ENCODE data around the gene HECTD2. TPM values are rescaled to one million over a fixed set of nuclear protein-coding genes. Genes with fewer than 3 reads are reported as not detected.
A peak's percentile ranks its signal among the peaks of the same experiment; 100 is the strongest.
"Not testable (repeated sequence)": the region's sequence is repeated elsewhere in the genome, so short reads cannot be mapped to it uniquely, and the experiment has no call there.

The HECTD2 gene
- total and polyA plus RNA-seq, 4 donors: 19.9 to 49.2 (median 29.1) TPM

GRCh38 chr10:91380873-91381256 lies 29.3 kb upstream of the HECTD2 start:
- Histone ChIP-seq H3K36me3 (ENCODE audit: control insufficient read depth, insufficient read depth, low read length) (no peaks in the 10 kb centered on the region), H3K9me3 (ENCODE audit: control insufficient read depth, insufficient read depth, low read length) (no peaks in the 10 kb centered on the region), H3K27me3 (ENCODE audit: control insufficient read depth, insufficient read depth, low read length) (peaks cover 6% of the 10 kb centered on the region), H3K4me1 (ENCODE audit: control insufficient read depth, insufficient read depth, low read length) (peaks cover 14% of the 10 kb centered on the region), H3K4me3 (ENCODE audit: low read depth, low read length) (no peak overlapping the region), H3K27ac (ENCODE audit: low read depth, low read length) (no peak overlapping the region)
- no peak for DNase-seq (ENCODE audit: low read depth in 4 of 6, low spot score in 6 of 6)
- 45% methylated on average over 3 of the region's 3 CpGs for WGBS (ENCODE audit: insufficient coverage)

DNA sequence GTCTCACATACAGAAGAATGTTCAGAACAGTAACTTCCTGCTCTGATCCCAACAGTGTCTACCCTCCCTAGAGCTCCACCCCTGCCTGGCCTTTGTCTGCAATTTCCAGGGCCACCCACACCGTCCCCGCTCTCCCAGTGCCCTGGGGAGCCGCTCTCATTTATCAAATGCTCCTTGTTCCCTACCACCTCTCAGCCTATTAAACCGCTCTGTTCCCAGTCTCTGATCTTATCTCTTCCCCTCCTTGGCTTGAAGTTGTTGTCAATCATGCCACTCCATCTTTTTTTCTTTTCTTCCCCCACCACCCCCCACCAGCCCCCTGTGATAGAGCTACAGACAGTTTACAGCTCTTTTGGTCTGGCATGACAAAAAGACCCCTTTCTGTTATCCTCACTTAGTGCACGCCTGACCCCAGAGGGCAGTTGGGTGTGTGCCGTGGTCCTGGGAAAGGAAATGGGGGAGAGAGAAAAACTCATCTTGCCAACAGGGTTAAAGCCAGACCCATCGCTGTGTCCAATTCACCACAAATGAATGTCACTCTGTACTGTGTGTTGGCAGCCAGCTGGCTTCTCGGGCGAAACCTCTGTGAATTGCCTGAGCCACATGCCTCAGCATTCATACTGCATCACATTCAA lies 28.8 kb upstream of the HECTD2 start:
- no peaks in the 10 kb centered on the region for H3K9me3 ChIP-seq (ENCODE audit: control insufficient read depth, insufficient read depth, low read length)
- peaks cover 6% of the 10 kb centered on the region for H3K27me3 ChIP-seq (ENCODE audit: control insufficient read depth, insufficient read depth, low read length)
- peaks cover 14% of the 10 kb centered on the region for H3K4me1 ChIP-seq (ENCODE audit: control insufficient read depth, insufficient read depth, low read length)
- no peak overlapping the region for H3K27ac ChIP-seq (ENCODE audit: low read depth, low read length)
- DNase-seq (ENCODE audit: low read depth in 4 of 6, low spot score in 6 of 6): peak; percentile 32 to 90 (median 65)
- no peaks in the 10 kb centered on the region for H3K36me3 ChIP-seq (ENCODE audit: control insufficient read depth, insufficient read depth, low read length)
- no peak overlapping the region for H3K4me3 ChIP-seq (ENCODE audit: low read depth, low read length)
- WGBS (ENCODE audit: insufficient coverage): 21% methylated on average over 7 of the region's 9 CpGs

DNA sequence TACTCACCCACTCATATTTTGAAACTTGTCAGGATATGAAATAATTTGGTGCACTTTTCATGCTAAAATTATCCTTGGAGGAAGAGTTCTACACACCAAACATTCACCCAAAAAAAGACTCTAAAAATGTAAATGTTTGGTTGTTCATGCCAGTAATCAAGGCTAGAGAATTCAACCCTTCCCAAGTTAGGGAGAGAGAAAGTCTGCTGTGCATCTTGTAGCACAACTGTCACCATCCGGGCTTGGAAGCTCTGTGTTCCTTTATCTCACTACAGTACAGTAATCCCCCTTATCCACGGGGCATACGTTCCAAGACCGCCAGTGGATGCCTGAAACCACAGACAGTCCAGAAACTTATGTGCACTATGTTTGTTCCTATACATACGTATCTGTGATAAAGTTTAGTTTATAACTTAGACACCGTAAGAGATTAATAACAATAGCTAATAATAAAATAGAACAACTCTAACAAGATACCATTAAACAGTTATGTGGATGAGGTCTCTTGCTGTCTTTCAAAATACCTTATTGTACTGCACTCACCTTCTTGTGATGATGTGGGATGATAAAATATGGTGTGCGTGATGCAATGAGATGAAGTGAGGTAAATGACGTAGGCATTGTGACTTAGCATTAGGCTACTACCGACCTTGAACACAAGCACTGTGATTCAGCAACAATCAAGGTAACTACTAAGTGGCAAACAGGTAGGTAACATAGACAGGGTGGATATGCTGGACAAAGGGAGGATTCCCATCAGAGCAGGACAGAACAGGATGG lies 24.6 kb upstream of the HECTD2 start:
- no peaks in the 10 kb centered on the region for H3K36me3 ChIP-seq (ENCODE audit: control insufficient read depth, insufficient read depth, low read length)
- H3K9me3 ChIP-seq (ENCODE audit: control insufficient read depth, insufficient read depth, low read length): no peaks in the 10 kb centered on the region
- peaks cover 6% of the 10 kb centered on the region for H3K27me3 ChIP-seq (ENCODE audit: control insufficient read depth, insufficient read depth, low read length)
- DNase-seq (ENCODE audit: low read depth in 4 of 6, low spot score in 6 of 6): peak in 1 of 6 donors; percentile 87
- H3K4me1 ChIP-seq (ENCODE audit: control insufficient read depth, insufficient read depth, low read length): peaks cover 14% of the 10 kb centered on the region
- H3K27ac ChIP-seq (ENCODE audit: low read depth, low read length): no peak overlapping the region
- H3K4me3 ChIP-seq (ENCODE audit: low read depth, low read length): no peak overlapping the region
- 89% methylated on average over 3 of the region's 9 CpGs for WGBS (ENCODE audit: insufficient coverage)

- H3K27me3 ChIP-seq (ENCODE audit: control insufficient read depth, insufficient read depth, low read length): peaks cover 2% of the 10 kb centered on the region
- H3K4me3 ChIP-seq (ENCODE audit: low read depth, low read length): no peak overlapping the region
- no peaks in the 10 kb centered on the region for H3K4me1 ChIP-seq (ENCODE audit: control insufficient read depth, insufficient read depth, low read length)
- H3K27ac ChIP-seq (ENCODE audit: low read depth, low read length): no peak overlapping the region
- WGBS (ENCODE audit: insufficient coverage): no CpG with 5 or more reads among the region's 8 CpGs
- H3K36me3 ChIP-seq (ENCODE audit: control insufficient read depth, insufficient read depth, low read length): no peaks in the 10 kb centered on the region
- DNase-seq (ENCODE audit: low read depth in 4 of 6, low spot score in 6 of 6): peak in 4 of 6 donors; percentile 33 to 92 (median 62)
- H3K9me3 ChIP-seq (ENCODE audit: control insufficient read depth, insufficient read depth, low read length): no peaks in the 10 kb centered on the region
Measured at GRCh38 chr10:91389636-91390512, 20.3 kb upstream of the HECTD2 start.

DNA sequence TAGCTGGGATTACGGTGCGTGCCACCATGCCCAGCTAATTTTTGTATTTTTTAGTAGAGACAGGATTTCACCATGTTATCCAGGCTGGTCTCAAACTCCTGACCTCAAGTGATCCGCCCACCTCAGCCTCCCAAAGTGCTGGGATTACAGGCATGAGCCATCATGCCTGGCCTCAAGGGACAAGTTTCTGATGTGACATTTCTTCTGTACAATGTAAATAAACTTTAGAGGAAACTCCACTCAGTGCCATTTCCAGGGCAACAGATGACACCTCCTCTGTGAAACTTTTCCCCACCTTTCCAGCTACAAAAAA lies 19.7 kb upstream of the HECTD2 start:
- H3K9me3 ChIP-seq (ENCODE audit: control insufficient read depth, insufficient read depth, low read length); H3K27ac ChIP-seq (ENCODE audit: low read depth, low read length); H3K4me1 ChIP-seq (ENCODE audit: control insufficient read depth, insufficient read depth, low read length); H3K27me3 ChIP-seq (ENCODE audit: control insufficient read depth, insufficient read depth, low read length); H3K4me3 ChIP-seq (ENCODE audit: low read depth, low read length); DNase-seq (ENCODE audit: low read depth in 4 of 6, low spot score in 6 of 6); H3K36me3 ChIP-seq (ENCODE audit: control insufficient read depth, insufficient read depth, low read length): not testable (repeated sequence)
- WGBS (ENCODE audit: insufficient coverage): 100% methylated on average over 1 of the region's 3 CpGs

- no CpG with 5 or more reads among the region's 1 CpG for WGBS (ENCODE audit: insufficient coverage)
- no peaks in the 10 kb centered on the region for H3K27me3 ChIP-seq (ENCODE audit: control insufficient read depth, insufficient read depth, low read length)
Measured at GRCh38 chr10:91391920-91392319, 18.2 kb upstream of the HECTD2 start.

DNA sequence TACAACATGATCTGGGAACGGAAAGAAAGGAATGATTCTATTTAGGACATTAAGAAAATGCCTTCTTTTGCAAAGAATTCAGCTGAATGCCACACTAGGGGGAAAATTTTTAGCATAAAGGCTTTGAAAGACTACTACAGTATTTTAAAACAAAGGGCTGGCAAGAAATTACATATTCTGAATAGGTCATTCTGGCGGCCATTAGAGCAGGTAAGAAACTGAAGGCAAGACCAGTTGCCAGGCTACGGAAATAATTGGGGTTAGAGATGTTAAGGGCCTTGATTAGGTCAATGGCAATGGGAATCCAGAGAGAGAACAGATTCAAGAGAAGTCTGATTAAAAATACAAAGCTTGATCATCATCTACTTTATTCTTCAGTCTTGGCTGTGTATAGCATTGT lies 3.8 kb upstream of the HECTD2 start:
- Histone ChIP-seq H3K4me3 (ENCODE audit: low read depth, low read length) (no peak overlapping the region), H3K36me3 (ENCODE audit: control insufficient read depth, insufficient read depth, low read length) (no peaks in the 10 kb centered on the region), H3K9me3 (ENCODE audit: control insufficient read depth, insufficient read depth, low read length) (no peaks in the 10 kb centered on the region), H3K27ac (ENCODE audit: low read depth, low read length) (no peak overlapping the region), H3K4me1 (ENCODE audit: control insufficient read depth, insufficient read depth, low read length) (no peaks in the 10 kb centered on the region), H3K27me3 (ENCODE audit: control insufficient read depth, insufficient read depth, low read length) (no peaks in the 10 kb centered on the region)
- DNase-seq (ENCODE audit: low read depth in 4 of 6, low spot score in 6 of 6): no peak
- WGBS (ENCODE audit: insufficient coverage): 88% methylated on average over 2 of the region's 3 CpGs

More at GRCh38 chr10:91391920-91392319, 18.2 kb upstream of the HECTD2 start:
- Histone ChIP-seq H3K4me1 (ENCODE audit: control insufficient read depth, insufficient read depth, low read length) (no peaks in the 10 kb centered on the region), H3K4me3 (ENCODE audit: low read depth, low read length) (no peak overlapping the region), H3K36me3 (ENCODE audit: control insufficient read depth, insufficient read depth, low read length) (no peaks in the 10 kb centered on the region), H3K27ac (ENCODE audit: low read depth, low read length) (no peak overlapping the region), H3K9me3 (ENCODE audit: control insufficient read depth, insufficient read depth, low read length) (no peaks in the 10 kb centered on the region)
- DNase-seq (ENCODE audit: low read depth in 4 of 6, low spot score in 6 of 6): no peak

DNA sequence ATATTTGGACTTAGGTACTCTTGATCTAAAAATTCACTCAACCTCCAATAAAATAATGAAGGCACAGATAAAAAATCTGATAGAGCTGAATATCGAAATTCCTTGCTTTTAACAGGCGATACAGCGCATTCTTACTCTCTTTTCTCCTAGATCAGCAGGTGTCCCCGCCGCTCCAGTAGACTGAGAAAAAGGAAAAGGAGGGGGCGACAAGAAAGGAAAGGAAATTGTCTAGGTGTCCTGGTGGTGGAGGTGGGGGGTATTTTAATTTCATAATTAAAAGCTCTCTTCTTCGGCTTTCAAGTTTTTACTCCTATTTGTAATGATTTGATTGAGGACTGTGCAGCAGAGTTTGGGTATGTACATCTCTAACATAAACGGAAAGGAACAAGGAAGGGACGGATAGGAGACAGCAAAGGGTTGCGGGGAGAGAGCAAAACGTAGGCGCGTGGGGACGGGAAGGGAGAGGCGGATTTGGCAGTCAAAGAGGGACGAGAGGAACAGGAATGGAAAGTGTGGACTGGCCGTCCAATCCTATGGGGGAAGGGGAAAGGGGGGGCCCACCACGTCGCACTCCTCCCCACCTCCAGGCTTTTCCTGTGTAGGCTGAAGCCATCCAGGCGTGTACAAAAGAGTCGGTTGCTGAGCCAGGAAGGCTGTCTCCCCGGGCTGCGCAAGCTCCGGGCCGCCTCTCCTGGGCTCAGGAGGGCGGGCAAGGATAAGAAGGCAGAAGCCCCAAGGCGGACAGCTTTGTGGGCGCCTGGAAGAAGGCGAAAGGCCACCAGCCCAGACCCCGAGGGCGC lies 875 bp upstream of the HECTD2 start:
- H3K4me1 ChIP-seq (ENCODE audit: control insufficient read depth, insufficient read depth, low read length): no peaks in the 10 kb centered on the region
- peak; percentile 59 to 95 (median 76) for DNase-seq (ENCODE audit: low read depth in 4 of 6, low spot score in 6 of 6)
- H3K4me3 ChIP-seq (ENCODE audit: low read depth, low read length): peak overlapping the region; percentile 97
- no peaks in the 10 kb centered on the region for H3K27me3 ChIP-seq (ENCODE audit: control insufficient read depth, insufficient read depth, low read length)
- H3K36me3 ChIP-seq (ENCODE audit: control insufficient read depth, insufficient read depth, low read length): no peaks in the 10 kb centered on the region
- H3K27ac ChIP-seq (ENCODE audit: low read depth, low read length): peak overlapping the region; percentile 99
- WGBS (ENCODE audit: insufficient coverage): 0% methylated on average over 22 of the region's 31 CpGs
- no peaks in the 10 kb centered on the region for H3K9me3 ChIP-seq (ENCODE audit: control insufficient read depth, insufficient read depth, low read length)

All from spinal cord (tissue), 10 donors.